DMS114 treated with DMSO at 0.1 percent for 48 hours (cell line): ENCODE results near the gene RALB.

Experiments used
- DNase-seq: peaks from one replicate; lab custom pipeline; 2025; ENCODE audit not compliant: unreplicated experiment; lab: John Stamatoyannopoulos, UW

RALB gene, protein sequence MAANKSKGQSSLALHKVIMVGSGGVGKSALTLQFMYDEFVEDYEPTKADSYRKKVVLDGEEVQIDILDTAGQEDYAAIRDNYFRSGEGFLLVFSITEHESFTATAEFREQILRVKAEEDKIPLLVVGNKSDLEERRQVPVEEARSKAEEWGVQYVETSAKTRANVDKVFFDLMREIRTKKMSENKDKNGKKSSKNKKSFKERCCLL

DNA sequence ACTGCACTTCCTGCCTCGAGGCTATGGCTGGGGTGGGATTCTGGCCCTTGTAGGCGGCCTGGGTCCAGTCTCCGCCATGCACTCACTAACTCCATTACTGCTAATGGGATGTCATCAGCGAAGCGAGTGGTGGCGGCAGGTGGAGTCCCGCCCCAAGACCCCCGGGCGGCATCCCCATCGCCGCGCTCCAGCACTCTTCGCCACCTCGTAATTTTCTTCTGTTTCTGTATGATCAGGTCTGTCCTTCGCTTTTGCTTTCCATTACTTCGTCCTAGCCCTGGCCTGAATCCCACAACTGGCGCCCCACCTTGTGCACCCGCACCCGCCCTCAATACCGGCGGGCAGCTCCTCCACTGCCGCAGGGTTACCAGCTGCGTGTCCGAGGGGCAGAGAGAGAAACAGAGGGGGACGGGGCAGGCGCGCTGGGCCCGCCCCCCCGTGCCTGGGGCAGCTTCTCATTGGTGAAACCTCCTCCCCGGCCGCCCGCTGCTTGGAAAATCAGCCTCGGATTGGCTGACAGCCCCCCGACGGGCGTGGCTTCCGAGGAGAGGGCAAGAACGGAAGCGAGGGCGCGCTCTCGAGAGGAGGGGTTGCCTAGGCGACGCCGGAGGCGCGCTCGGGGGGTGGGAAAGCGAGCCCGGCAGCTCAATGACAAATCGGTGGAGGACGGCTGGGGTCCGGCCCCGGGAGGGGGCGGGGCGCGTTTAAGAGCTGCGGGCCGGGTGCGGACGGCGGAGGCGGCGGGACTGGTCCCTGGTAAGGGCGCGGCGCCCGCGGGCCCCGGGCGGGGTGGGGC lies at the start of gene RALB:
TSS of gene RALB (plus strand) at position 628 of the 796 bp plus-strand sequence. CDS start 25,813 bp downstream, outside the sequence.
- DNase-seq, result peak; percentile 80

DNA sequence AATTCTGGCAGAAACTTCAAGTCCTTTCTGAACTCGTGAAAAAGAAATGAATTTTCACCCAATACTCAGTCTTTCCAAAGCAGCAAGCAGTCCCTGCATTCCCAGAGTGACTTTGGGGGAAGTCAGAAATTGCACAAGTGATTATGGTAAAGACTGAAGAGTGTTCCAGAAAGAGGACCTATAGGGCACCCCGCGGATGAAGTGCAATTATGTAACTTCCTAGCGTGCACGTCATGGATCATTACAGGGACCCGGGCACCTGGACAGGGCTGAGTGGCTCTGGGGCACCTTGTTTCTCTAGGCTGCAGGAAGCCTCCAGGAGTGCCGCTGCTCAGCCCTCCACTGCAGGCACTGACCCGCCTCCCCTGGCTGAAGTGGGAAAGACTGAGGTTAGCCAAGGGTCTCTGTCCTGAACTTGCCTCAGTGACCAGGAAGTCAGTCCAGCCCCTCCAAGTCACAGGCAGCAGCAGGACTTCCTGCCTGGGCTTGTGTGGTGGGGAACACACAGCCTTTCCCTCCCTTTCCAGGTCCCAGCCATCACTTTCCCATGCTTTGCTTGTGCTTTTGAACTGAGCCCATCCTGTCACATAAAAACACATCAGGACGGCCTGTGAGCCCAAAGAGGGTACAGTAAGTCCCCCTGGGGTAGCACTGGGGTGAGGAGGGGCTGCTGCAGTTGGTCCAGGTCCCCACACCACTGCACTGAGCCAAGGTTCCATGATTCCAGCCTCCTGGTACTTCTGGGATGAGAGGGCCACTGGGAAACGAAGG lies 49.2 kb upstream of the RALB start:
- no peak for DNase-seq

DNA sequence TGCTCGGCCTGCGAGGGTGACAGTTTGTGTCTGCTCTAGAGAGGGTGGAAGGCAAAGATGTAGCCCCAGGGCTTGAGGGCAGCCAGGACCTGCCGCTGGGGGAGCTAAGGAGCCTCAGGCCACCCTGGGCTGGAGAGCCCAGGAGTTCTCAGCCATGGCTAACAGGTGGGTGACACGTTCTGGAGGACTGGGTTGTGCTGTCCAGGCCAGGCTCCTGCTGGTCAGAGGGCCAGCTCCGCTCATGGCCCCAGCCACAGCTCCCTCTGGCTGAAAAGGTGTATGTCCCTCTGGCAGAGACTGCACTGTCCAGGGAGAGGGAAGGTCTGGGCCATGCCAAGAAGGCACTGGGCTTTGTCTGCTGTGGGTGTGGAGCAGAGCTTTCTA lies 48.6 kb upstream of the RALB start:
- no peak for DNase-seq

DNA sequence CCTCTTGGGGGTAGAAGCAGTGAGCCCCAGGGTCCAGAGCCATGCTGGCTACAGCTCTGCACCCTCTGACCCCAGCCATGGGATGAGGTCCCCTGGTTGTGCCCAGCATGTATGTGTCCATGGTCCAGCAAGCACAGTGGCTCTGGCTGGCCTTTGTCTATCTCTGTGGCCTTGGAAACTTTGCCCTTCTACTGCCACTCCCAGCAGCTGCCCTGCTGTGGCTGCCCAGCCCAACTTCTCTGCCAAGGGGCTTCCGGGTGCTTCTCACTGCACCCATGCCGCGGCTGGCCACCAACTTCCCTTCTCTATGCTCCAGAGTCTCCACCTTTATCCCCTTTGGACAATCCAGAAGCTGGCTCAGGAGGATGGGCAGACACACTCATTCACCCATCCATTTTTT lies 48.2 kb upstream of the RALB start:
- DNase-seq, result no peak

DNA sequence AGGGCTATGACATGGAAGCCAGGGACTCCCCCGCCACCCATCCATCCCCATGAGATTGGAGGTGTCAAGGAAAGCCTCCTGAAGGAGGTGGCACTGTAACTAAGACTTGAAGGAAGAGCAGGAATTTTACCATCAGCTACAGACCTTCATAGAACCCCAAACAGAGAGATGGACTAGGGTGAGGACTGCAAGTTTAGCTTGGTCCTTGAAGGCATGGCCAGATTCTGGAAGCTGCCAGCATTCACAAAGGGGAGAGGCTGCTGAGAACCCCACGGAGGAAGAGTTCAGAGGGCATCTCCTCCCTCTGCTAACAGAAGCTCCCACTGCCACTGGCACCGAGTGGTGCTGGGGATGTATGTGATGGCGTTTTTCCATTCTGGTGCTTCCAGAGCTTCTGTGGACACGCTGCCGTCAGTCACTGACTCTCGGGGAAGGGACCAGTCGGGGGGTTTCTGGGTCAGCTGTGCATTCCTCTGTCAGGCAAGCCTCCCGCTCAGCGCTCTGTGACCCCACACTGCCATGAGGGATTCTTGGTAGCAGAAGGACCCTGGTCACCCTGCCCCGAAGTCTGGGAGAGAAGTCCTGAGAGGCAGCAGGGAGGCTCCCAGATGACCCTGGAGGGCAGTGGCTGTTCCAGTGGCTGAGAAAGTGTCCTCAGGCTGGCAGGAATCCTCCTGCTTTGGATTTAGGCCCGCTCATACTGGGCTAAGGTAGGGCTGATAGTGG lies 47.5 kb upstream of the RALB start:
- DNase-seq, result no peak

DNA sequence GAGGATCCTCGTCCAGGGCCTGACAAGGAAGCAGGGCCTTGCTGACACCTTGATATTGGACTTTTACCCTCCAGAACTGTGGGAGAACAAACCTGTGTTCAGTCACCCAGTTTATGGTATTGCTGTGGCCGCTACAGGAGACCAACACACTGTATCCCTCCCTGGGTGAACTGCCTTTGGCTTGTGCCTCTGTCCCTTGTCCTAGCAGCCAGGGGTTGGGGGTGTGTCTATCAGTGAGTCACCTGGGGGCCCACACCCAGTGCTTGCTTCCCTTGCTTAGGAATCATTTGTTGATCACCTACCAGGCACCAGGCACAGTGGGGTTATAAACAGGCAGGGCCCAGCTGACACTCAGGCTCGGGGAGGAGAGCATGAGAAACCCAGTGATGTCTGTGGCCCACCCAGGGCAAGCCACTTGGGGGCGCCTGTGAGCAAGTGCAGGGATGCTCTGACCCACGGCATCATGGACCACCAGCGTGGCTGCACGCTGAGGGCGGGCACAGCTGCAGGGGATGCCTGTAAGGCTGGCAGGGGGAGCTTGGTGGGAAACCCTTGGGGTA lies 46.5 kb upstream of the RALB start:
- no peak for DNase-seq

DNA sequence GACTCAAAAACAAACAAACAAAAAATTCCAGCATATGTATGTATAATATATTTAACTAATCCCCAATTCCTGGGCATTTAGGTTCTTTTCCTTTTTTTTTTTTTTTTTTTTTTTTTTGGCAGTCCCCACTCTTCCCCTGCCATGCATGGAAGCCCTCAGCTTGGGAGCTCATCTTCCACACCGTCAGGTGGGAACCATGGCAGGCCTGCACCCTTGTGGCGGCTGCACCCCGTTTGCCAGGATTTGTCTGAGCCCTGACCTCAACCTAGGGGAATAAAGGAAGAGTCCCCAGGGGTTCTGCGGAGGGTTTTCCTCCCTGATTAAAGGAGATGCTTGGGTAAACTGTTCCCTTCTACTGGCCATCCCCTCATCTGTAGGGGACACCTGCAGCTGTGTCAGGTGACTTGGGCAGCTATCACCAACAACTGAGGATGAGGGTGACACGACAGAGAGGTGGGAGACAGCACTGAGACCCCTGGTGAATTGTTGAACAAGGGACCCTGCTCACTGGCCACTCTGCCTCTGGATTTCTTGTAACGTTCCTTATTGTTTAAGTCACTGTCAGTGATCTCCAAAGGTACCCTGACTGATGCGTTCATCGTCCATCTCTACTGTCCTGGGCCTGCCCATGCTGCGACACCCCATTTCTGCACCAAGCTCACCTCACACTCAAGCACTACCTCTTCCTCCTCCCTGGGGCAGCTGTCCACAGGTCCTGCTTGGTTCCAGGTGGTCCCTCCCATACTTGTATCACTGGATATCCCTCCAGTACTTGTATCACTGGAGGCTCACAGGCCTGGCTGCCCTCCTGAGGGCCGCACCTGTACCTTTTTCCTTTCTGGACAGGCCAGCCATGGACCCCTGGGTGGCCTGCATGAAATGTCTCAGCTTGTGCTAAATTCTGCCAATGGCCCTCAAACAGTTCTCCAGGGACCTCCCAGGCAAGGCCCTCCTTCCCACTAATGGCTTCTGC lies 44.0 kb upstream of the RALB start:
- DNase-seq, result no peak

DNA sequence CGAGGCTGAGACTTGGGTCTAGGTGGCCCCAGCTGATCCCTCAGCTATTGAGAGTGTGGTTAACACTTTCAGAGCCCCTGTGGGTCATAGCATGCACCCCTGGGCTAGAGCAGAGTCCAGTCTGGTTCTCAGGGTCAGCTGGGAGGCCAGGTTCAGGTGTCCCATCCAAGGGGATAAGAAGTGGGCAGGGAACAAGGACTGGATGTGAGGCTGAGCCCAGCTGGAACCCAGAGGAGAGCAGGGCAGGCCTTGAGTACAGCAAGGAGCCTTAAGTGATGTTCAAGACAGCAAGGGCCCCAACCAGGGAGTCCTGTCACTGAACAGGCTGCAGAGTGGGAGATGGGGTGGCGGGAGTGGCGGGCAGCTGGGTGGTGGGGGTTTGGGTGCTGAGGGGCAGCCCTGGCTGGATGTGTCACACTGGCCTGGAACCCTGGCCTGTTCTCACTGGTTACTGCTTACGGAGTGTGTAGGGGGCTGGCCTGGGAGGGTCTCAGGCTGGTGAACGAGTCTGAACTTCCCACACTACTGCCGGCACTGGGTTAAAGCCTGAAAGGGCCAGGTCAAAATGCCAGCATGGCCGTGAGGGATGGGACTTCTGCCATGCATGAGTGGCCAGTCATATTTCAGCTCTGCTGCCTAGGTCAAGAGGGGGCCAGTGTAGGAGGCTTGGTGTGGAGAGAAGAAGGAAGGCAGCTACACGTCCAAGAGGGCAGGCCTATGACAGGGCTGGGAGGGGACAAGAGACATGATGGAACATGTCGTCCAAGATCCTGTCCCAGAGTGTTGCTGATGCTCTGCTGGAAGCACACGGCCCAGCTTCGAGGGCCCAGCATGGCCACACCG lies 43.0 kb upstream of the RALB start:
- no peak for DNase-seq

DNA sequence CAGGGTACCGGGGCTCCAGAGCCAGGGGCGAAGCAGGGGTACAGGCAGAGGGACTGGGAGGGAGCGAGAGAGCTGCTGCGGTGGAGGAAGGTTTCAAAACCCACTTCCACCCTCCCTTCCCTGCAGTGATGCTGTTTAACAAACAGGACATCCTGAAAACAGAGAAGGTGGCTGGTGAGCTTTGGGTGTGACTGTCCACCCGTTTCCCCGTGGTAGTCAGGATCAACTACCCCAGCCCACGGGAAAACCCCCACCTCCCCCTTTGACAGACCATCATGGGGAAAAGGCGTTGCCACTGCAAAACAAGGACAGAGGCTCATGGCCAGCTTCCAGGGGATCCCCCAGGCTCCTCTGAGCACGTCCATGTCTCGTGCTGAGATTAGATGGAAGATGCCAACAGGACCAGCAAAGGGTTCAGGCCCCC lies 42.4 kb upstream of the RALB start:
- DNase-seq, result no peak

DNA sequence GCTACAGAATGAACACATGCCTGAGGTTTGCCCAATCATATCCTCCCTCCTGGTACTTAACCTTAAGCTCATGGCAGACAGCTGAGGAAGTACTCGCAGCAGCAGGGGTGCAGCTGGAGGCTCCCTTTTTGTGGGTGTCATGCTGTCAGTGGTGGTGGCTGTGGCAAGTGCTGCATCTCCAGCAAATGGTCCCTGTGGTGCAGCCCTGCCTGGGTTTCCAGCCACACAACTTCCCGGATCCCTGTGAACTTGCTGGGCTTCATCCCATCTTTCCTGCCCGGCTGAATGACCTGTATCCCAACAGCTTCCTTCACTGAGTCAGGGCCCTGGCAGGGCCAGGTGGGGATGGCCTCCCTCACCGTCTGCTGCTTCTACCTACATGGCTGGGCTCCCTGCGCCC lies 34.5 kb upstream of the RALB start:
- no peak for DNase-seq

DNA sequence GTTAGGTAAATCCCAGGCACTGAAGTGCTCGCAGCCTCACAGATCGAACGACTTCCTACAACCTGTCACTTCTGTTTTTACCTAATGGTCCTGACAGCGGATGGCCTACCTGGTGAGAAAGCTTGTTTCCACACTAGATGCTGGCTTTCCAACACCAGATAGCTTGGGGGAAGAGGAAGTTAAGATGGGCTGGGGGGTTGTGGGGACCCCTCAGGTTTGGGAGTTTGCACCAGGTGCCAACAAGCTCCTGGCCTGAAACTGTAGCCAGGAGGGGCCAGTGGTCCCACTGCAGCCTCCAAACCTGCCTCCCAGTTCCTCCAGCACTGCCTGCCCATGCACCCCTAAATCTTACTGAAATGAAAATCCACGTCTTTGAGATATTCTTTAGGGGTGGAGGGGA lies 33.4 kb upstream of the RALB start:
- no peak for DNase-seq

DNA sequence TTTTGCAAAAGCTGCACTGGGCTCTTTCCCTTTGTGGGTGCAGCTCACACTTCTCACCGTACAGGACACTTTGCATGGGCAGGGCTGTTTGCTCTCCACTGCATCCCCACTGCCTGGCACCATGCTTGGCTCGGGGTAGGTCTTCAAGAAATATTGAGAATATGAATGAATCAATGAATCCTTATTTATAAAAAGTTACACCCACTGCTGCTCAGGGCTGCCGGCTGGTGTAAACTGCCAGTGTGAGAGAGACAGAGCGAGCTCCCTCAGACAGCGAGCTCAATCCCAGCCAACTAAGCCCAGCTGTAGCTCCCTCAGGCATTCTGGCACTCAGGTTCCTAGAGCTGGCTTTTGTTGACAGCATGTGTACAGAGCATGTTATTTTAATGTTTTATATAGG lies 32.9 kb upstream of the RALB start:
- no peak for DNase-seq

DNA sequence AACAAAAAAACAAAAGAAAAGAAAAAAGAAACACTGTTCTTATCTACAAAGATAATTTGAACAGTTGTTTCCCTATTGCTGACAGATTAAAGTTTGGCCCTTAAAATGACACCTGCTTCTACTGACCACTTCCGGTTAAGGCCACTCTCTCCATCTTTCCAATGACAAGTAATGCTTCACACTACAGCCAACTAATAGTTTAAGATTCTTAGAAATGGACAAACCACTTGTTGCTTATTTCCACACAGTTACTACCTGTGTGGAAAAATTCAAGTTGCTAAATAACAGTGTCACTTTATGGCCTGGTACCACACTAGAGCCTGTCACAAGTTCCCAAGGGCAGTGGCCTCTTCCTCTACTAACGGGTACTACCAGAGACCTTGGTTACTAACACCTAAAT lies 31.9 kb upstream of the RALB start:
- no peak for DNase-seq

DNA sequence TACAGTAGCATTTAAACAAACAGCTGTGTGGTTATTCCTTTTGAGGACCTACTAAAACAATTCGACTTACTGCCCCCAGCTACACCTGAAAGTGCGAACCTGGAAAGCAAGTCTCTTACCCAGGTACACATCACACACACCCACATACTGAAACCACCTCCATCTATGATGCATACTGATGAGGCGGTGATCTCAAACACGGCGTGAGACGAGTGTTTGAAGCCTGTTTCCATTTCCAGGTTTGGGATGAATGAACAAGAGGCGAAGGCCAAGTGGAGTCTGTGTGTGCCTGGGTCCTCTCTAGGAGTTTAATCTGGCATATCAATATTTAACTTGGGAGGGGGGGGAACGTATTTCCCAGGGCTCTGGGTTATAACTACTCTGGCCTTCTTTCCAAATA lies 31.0 kb upstream of the RALB start:
- DNase-seq, result no peak

DNA sequence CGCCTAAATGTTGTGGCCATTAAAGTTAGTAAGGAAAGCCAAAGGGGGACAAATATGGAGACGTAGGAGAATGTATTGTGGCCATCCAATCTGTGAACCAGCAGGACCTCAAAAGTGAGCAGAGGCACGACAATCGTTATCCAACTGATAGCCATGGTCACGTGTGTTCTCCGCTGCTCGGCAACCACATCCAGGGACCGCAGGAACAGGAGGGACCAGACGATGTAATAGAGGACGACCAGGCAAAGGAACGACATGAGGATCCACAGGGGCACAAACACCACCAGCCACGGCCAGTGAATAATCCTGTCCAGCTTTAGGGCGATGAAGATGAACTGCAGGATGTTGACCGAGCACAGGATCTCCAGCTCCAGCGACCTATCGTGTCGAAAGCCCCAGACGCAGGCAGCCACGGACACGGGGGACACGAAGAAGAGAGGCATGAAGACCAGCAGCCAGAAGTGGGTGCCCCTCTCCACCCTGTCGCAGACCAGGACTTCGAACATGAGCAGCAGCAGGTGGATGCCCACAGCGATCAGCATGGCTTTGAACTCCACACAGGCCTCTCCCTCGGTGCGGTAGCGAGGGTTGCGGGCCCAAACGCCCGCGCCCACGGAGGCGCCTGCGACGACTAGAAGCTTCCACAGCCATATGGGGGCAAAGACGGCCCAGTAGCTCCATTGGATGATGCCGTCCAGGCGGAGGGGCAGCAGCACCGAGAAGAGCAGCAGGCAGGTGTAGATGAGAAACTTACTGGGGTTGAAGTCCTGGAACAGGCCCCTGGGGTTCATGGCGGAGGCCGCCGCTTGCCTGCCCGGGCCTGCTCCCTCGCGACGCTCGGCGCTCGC lies 30.2 kb upstream of the RALB start:
- no peak for DNase-seq

DNA sequence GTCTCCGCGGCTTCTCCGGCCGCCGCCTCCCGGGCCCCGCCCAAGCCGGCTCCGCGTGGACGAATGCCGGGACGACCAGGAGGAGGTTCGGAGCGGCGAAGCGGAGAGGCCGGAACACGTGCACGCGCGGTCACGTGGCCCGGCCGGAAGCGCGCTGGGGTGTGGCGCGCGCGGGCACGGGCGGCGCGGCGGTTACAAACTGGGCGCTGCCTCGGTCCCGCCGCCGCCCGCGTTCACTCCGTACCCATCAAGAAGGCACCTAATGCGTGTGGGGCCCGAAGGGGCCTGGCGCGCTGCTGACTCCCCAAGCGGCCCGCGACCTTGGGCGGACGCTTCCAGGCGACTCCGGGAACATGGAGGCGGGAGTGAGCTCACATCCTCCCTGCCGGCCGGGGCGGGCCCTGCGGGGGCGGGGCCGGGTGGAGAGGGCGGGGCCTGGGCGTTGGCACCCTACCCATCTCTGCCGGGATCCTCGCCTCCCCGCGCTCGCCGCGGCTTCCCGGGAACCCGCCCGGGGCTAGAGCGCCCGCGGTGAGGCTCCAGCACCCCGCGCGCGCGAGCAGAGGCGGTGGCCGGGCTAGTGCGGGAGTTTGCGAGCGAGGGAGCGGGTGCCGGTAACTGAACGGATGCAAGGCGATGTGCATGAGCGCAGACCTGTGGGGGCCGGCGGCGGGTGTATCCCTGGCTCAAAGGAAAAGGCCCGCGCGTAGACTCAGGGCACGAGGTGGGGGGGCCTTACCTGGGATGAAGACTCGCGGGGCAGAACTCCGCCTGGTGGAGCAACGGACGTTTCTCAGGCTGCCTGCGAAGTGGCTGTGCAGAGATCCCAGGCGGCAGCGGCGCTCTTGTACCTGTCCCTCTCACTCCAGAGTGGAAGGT lies 29.4 kb upstream of the RALB start, which contains the start of gene TMEM185B:
TSS of gene TMEM185B (minus strand) at position 367 of the 879 bp plus-strand sequence. CDS start 424 bp downstream, outside the sequence.
- peak; percentile 19 for DNase-seq

DNA sequence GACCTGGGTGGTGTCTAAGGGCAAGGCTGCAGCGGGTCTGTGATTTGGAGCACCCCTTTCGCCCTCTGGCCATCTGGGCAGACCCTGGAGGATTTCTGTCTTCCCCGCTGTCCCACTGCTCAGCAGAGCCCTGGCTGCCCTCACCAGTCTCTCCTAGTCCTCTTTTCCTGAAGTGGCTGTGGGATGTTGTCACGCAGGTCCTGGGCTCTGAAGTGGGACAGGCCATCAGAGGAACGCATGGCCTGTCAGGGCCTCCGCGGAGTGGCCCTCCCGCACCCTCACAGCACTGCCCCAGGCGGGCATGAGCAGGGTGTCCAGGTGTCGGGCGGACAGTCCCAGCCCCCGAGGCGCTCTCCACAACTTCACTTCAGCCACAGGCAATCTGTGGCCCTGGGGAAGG lies 28.4 kb upstream of the RALB start:
- DNase-seq, result no peak
